Small intestine (tissue), 7 donors: ENCODE results near the gene TJAP1. TPM values are rescaled to one million over a fixed set of nuclear protein-coding genes. Genes with fewer than 3 reads are reported as not detected.

Experiments used
- DNase-seq, 2 donors: peaks; one replicate each; pipeline versions ENCODE4 v3.0.0 to v3.0.0-alpha.2; 2013
- FAIRE-seq: peaks from 2 replicates; lab custom pipeline; 2012; peaks lifted over from hg19 to GRCh38; lab: Jason Lieb, UNC
- H3K27ac ChIP-seq, 3 donors: one replicate each; pipeline ENCODE4 v1.5.1; 2013; ENCODE audit warnings: low read length in 2 of 3, mild to moderate bottlenecking in 2 of 3, control low read depth in 1 of 3, inconsistent platforms in 1 of 3, low read depth in 1 of 3, moderate library complexity in 1 of 3
- H3K27me3 ChIP-seq, 3 donors: one replicate each; pipeline ENCODE4 v1.6.1; 2013; ENCODE audit warnings: low read length in 3 of 3, inconsistent platforms in 1 of 3; ENCODE audit not compliant: control insufficient read depth in 3 of 3, insufficient read depth in 3 of 3
- H3K36me3 ChIP-seq, 3 donors: one replicate each; pipeline ENCODE4 v1.6.1; 2013; ENCODE audit warnings: low read length in 3 of 3, inconsistent platforms in 1 of 3, low read depth in 1 of 3, mild to moderate bottlenecking in 1 of 3, moderate library complexity in 1 of 3; ENCODE audit not compliant: control insufficient read depth in 3 of 3, insufficient read depth in 2 of 3
- H3K4me1 ChIP-seq, 3 donors: one replicate each; pipeline ENCODE4 v1.6.1; 2013; ENCODE audit warnings: low read length in 2 of 3, inconsistent platforms in 1 of 3, low read depth in 1 of 3, mild to moderate bottlenecking in 1 of 3, moderate library complexity in 1 of 3; ENCODE audit not compliant: control insufficient read depth in 3 of 3, insufficient read depth in 2 of 3
- H3K4me3 ChIP-seq, 3 donors: one replicate each; pipeline ENCODE4 v1.5.1; 2013; ENCODE audit warnings: low read length in 3 of 3, control low read depth in 1 of 3, inconsistent platforms in 1 of 3, low read depth in 1 of 3, mild to moderate bottlenecking in 1 of 3, moderate library complexity in 1 of 3
- H3K9me3 ChIP-seq, 2 donors: one replicate each; pipeline ENCODE4 v1.6.1; 2013; ENCODE audit warnings: low read depth in 1 of 2, low read length in 1 of 2; ENCODE audit not compliant: control insufficient read depth in 2 of 2, insufficient read depth in 1 of 2
- WGBS, 3 donors: extraction: QIAGEN DNeasy Blood & Tissue Kit; methylation state at CpG; one replicate each; pipeline ENCODE4 v1.1.7; 2013; 5-methylcytosine and 5-hydroxymethylcytosine counted together
- polyA plus RNA-seq, 4 donors: library from polyadenylated mRNA; stranded (reverse) in 3 of 4; unstranded in 1 of 4; fragments of 200-250 nt in 3 of 4; fragments of 120-200 nt in 1 of 4; gene quantifications; one replicate each; pipeline versions ENCODE4 v1.2.1 to v1.2.3, GENCODE V29; 2013
- donor health status: healthy with polysubstance abuse.
- donor health status: control.
- donor health status: control.
- donor health status: Bipolar disorder and iron deficiency.
- donor health status: healthy.

The TJAP1 gene
- polyA plus RNA-seq, 4 donors = 17.2 to 34.5 (median 29.8) TPM

DNA sequence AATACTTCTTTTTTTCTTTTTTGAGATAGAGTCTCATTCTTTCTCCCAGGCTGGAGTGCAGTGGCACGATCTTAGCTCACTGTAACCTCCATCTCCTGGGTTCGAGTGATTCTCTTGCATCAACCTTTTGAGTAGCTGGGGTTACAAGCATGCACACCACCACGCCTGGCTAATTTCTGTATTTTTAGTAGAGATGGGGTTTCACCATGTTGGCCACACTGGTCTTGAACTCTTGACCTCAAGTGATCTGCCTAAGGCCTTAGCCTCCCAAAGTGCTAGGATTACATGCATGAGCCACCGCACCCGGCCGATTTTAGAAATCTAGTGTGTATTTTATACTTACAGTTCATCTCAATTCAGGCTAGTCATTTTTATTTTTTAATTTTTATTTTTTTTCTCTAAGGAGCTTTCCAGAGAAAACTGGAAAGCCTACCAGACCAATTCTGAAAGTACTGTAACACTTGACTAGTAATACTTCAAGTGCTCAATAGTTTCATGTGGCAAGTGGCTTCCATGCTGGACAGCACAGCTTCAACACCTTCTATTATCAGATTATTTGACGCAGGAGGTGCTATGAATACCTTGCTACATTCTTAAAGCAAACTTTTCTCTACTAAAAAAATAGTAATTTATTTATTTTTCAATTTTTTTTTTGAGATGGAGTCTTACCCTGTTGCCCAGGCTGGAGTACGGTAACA lies 64.6 kb downstream of the TJAP1 start:
- WGBS, 3 donors = 91 to 97% (median 92%) methylated on average over 8 of the region's 8 CpGs
- no peak for FAIRE-seq
- Histone ChIP-seq H3K4me1 (no peaks in the 10 kb centered on the region), H3K4me3 (no peak overlapping the region), H3K27me3 (no peaks in the 10 kb centered on the region), H3K9me3 (no peaks in the 10 kb centered on the region), H3K36me3 (peaks cover 4 to 50% (median 13%) of the 10 kb centered on the region in 3 donors), H3K27ac (no peak overlapping the region)
- no peak for DNase-seq

DNA sequence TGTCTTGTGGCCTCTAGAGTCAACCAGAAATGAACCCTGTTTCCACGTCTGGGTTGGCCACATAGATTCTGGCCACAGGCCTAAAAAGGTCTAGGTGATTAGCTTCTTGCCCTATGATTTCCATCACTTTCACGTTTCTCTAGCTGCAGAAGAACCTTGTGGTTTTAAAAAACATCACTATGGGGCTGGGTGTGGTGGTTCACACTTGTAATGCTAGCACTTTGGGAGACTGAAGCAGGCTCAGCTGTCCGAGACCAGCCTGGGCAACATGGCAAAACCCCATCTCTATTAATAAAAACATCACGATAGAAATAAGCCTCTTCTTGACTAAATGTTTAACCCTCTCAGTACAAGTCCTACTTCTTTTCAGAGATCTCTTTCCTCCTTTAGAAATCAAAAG lies 67.1 kb downstream of the TJAP1 start:
- Histone ChIP-seq H3K27me3 (no peaks in the 10 kb centered on the region), H3K9me3 (no peaks in the 10 kb centered on the region), H3K4me1 (no peaks in the 10 kb centered on the region), H3K27ac (no peak overlapping the region), H3K4me3 (no peak overlapping the region), H3K36me3 (peaks cover 10 to 50% (median 16%) of the 10 kb centered on the region in 3 donors)
- 69 to 78% (median 77%) methylated on average over 4 of the region's 4 CpGs for WGBS, 3 donors
- DNase-seq (no peak), FAIRE-seq (no peak)

DNA sequence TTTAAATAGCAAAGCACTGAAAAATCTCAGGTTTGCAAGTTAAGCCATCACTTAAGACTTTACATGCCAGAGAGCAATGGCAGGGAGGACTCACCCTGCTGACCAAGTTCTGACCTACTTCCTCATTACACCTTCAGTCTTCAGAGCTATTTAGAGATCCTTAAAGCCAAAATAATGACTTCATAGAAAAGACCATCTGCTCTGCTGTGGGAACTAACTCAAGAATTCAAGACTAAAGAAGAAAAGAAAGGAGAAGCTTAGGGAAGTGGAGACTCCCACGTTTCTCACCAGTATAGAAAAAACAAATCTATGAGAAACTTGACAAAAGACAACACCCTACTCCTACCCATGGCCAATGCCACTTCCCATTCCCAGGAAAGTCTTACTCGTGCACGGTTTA lies 69.9 kb downstream of the TJAP1 start:
- 87 to 93% (median 90%) methylated on average over 3 of the region's 3 CpGs for WGBS, 3 donors

More for the DNA sequence above, 69.9 kb downstream of the TJAP1 start:
- FAIRE-seq = no peak
- Histone ChIP-seq H3K9me3 (no peaks in the 10 kb centered on the region), H3K36me3 (peaks cover 14 to 51% (median 20%) of the 10 kb centered on the region in 3 donors), H3K4me1 (no peaks in the 10 kb centered on the region), H3K27ac (no peak overlapping the region), H3K4me3 (no peak overlapping the region), H3K27me3 (no peaks in the 10 kb centered on the region)
- DNase-seq = no peak

Other genes with a start within 250 kb of the TJAP1 start
- 100 to 1,000 TPM; 192 to 370 (median 327) TPM for gene DNPH1, start 248.1 kb upstream of the TJAP1 start, polyA plus RNA-seq
- gene TTBK1, start 234.1 kb upstream of the TJAP1 start, polyA plus RNA-seq = 1 to 10 TPM in 2 of 4 donors, under 1 TPM in 2; 0.89 to 2.1 (median 1.0) TPM
- under 1 TPM in 2 of 4 donors, not detected in 2; 0.10 to 0.50 TPM for gene SLC22A7, start 179.3 kb upstream of the TJAP1 start, polyA plus RNA-seq
- 1 to 10 TPM in 3 of 4 donors, under 1 TPM in 1; 0.89 to 3.4 (median 2.5) TPM for gene CRIP3, start 168.7 kb upstream of the TJAP1 start, polyA plus RNA-seq
- gene ZNF318, start 107.9 kb upstream of the TJAP1 start, polyA plus RNA-seq = 10 to 100 TPM in 1 of 4 donors, 1 to 10 TPM in 3; 3.5 to 18.1 (median 5.0) TPM
- gene ABCC10, start 50.0 kb upstream of the TJAP1 start, polyA plus RNA-seq = 10 to 100 TPM; 15.7 to 31.1 (median 22.2) TPM
- gene DLK2, start 22.0 kb upstream of the TJAP1 start, polyA plus RNA-seq = 1 to 10 TPM in 1 of 4 donors, under 1 TPM in 1, not detected in 2; 0.72 to 1.3 TPM
- under 1 TPM; 0.22 to 0.54 (median 0.38) TPM for gene LRRC73, start 32.8 kb downstream of the TJAP1 start, polyA plus RNA-seq
- gene YIPF3, start 39.4 kb downstream of the TJAP1 start, polyA plus RNA-seq = 100 to 1,000 TPM in 1 of 4 donors, 10 to 100 TPM in 3; 49.0 to 121 (median 71.8) TPM
- gene POLR1C, start 39.5 kb downstream of the TJAP1 start, polyA plus RNA-seq = 10 to 100 TPM in 3 of 4 donors, 1 to 10 TPM in 1; 10.0 to 38.7 (median 23.7) TPM
- gene XPO5, start 98.5 kb downstream of the TJAP1 start, polyA plus RNA-seq = 10 to 100 TPM in 2 of 4 donors, 1 to 10 TPM in 2; 5.1 to 26.0 (median 8.8) TPM
- 1 to 10 TPM; 2.0 to 8.8 (median 3.1) TPM for gene POLH, start 98.6 kb downstream of the TJAP1 start, polyA plus RNA-seq
- 10 to 100 TPM; 33.7 to 81.6 (median 45.7) TPM for gene GTPBP2, start 151.7 kb downstream of the TJAP1 start, polyA plus RNA-seq
- 10 to 100 TPM; 29.1 to 59.4 (median 46.3) TPM for gene MAD2L1BP, start 158.3 kb downstream of the TJAP1 start, polyA plus RNA-seq
- gene RSPH9, start 167.5 kb downstream of the TJAP1 start, polyA plus RNA-seq = 1 to 10 TPM in 1 of 4 donors, under 1 TPM in 3; 0.42 to 1.1 (median 0.76) TPM
- 100 to 1,000 TPM in 1 of 4 donors, 10 to 100 TPM in 3; 51.2 to 107 (median 65.1) TPM for gene MRPS18A, start 210.2 kb downstream of the TJAP1 start, polyA plus RNA-seq